ES-I3 (cell line): ENCODE measurements around the gene SANBR.

Experiments used
- H3K36me3 ChIP-seq: 2 replicates; pipeline ENCODE4 v1.6.1; 2013; ENCODE audit warnings: mild to moderate bottlenecking, low read length, control low read depth, moderate library complexity; ENCODE audit not compliant: insufficient read depth
- H3K4me1 ChIP-seq: 2 replicates; pipeline ENCODE4 v1.6.1; 2013; ENCODE audit warnings: mild to moderate bottlenecking, control low read depth, low read length; ENCODE audit not compliant: insufficient read depth
- H3K9ac ChIP-seq: 2 replicates; pipeline ENCODE4 v1.6.1; 2013; ENCODE audit warnings: low read depth, mild to moderate bottlenecking, low read length, moderate library complexity
- H3K9me3 ChIP-seq: 2 replicates; pipeline ENCODE4 v1.6.1; 2013; ENCODE audit warnings: mild to moderate bottlenecking, low read length, moderate library complexity; ENCODE audit not compliant: control insufficient read depth, insufficient read depth

SANBR gene

DNA sequence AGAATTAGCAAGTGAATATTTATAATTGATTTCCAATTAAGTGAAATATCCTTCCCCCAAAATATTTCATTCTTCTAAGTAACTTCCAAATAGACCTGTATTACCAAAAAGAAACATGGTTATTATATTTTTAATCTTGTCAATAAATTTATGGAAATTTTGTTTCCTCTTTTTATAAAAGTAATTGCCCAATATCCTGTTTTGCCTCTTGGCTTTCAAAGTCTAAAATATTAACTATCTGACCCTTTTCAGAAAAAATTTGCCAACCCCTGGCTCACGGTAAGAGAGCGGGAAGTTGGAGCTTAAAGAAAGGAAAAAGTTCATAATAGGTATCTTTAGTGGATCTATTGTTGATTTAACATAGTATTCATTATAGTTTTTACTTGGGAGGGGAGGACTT is 20.4 kb upstream of the SANBR start:
- no peaks in the 10 kb centered on the region for H3K36me3 ChIP-seq

GRCh38 chr2:61045999-61046398 is 19.7 kb upstream of the SANBR start:
- no peak overlapping the region for H3K9ac ChIP-seq
- H3K9me3 ChIP-seq: no peaks in the 10 kb centered on the region
- H3K4me1 ChIP-seq: no peaks in the 10 kb centered on the region
- no peaks in the 10 kb centered on the region for H3K36me3 ChIP-seq

More for the DNA sequence above, 20.4 kb upstream of the SANBR start:
- no peaks in the 10 kb centered on the region for H3K4me1 ChIP-seq
- H3K9me3 ChIP-seq: no peaks in the 10 kb centered on the region
- no peak overlapping the region for H3K9ac ChIP-seq

DNA sequence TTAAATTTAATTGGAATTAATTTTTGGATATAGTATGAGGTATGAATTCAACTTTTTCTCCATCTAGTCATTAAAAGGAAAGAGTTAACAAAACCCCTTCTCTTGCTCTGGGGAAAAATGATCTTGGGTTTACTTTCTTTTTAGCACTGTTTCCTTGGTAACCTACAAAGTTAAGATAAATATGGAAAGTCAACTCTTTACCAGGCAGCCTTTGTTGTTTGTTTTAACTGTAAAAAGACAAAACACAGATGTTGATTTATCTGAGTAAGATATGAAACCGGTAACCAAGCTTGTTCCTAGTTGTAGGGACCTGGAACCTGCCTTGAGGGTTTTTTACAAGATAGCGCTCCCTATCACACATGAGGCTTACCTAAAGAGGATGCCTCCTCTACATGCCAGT is 10.1 kb upstream of the SANBR start:
- Histone ChIP-seq H3K9ac (no peak overlapping the region), H3K4me1 (no peaks in the 10 kb centered on the region), H3K9me3 (no peaks in the 10 kb centered on the region), H3K36me3 (no peaks in the 10 kb centered on the region)

- H3K36me3 ChIP-seq: no peaks in the 10 kb centered on the region
- no peak overlapping the region for H3K9ac ChIP-seq
- no peaks in the 10 kb centered on the region for H3K9me3 ChIP-seq
- no peaks in the 10 kb centered on the region for H3K4me1 ChIP-seq
Observed at GRCh38 chr2:61057562-61057961, 8.1 kb upstream of the SANBR start.

DNA sequence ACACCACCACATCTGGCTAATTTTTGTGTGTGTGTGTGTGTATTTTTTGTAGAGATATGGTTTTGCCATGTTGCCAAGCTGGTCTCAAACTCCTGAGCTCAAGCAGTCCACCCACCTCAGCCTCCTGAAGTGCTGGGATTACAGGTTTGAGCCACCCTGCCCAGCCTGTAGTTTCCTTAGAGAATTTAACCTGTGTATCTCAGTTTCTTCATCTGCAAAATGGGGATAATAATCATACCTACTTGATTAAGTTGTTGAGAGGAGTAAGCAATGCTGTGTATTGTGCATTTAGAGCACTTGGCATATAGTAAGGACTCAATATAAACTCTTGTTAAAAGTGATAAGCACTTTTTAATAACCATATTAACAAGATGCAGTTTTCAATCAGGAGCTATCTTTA is 6.3 kb upstream of the SANBR start:
- no peaks in the 10 kb centered on the region for H3K9me3 ChIP-seq
- H3K9ac ChIP-seq: no peak overlapping the region
- H3K36me3 ChIP-seq: no peaks in the 10 kb centered on the region
- no peaks in the 10 kb centered on the region for H3K4me1 ChIP-seq

DNA sequence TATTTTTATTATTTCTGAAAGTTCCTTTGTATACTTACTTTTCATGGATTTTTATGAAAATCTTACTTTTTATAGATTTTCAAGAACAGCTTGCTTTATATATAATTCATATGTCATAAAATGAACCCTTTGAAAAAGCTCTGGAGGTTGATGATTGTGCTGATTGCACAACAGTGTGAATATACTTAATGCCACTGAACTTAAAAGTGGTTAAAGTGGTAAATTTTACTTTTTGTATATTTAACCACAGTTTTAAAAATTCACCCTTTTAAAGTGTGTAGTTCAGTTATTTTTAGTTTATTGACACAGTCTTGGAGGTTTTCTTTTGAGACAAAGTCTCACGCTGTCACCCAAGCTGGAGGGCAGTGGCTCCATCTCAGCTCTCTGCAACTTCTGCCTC is 8.4 kb downstream of the SANBR start:
- H3K4me1 ChIP-seq: no peaks in the 10 kb centered on the region
- H3K36me3 ChIP-seq: no peaks in the 10 kb centered on the region
- no peak overlapping the region for H3K9ac ChIP-seq
- no peaks in the 10 kb centered on the region for H3K9me3 ChIP-seq

GRCh38 chr2:61085883-61086282 is 20.2 kb downstream of the SANBR start:
- H3K9ac ChIP-seq: no peak overlapping the region
- no peaks in the 10 kb centered on the region for H3K4me1 ChIP-seq
- H3K9me3 ChIP-seq: no peaks in the 10 kb centered on the region
- no peaks in the 10 kb centered on the region for H3K36me3 ChIP-seq

GRCh38 chr2:61089797-61090196 is 24.1 kb downstream of the SANBR start:
- Histone ChIP-seq H3K36me3 (no peaks in the 10 kb centered on the region), H3K9me3 (no peaks in the 10 kb centered on the region), H3K9ac (no peak overlapping the region), H3K4me1 (no peaks in the 10 kb centered on the region)

GRCh38 chr2:61090386-61090921 is 24.8 kb downstream of the SANBR start:
- Histone ChIP-seq H3K36me3 (no peaks in the 10 kb centered on the region), H3K9ac (no peak overlapping the region), H3K9me3 (no peaks in the 10 kb centered on the region), H3K4me1 (no peaks in the 10 kb centered on the region)

GRCh38 chr2:61091485-61091884 is 25.8 kb downstream of the SANBR start:
- H3K36me3 ChIP-seq: no peaks in the 10 kb centered on the region
- H3K4me1 ChIP-seq: no peaks in the 10 kb centered on the region
- no peak overlapping the region for H3K9ac ChIP-seq
- no peaks in the 10 kb centered on the region for H3K9me3 ChIP-seq

DNA sequence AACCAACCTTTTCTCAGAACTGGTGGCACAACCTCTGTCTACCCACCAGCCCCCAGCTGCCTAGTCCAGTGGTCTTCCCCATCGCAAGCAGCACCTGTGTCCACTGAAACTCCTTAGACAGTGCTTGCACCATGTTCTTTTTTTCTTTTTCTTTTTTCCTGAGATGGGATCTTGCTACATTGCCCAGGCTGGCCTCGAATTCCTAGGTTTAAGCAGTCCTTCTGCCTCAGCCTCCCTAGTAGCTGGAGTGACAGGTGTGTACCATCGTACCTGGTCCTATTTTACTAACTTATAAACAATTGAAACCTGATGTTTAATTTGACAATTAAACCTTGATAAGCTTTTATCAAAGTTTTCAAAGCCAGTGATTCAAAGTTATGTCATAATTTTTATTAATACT is 30.8 kb downstream of the SANBR start:
- Histone ChIP-seq H3K36me3 (no peaks in the 10 kb centered on the region), H3K4me1 (no peaks in the 10 kb centered on the region), H3K9me3 (no peaks in the 10 kb centered on the region), H3K9ac (no peak overlapping the region)

DNA sequence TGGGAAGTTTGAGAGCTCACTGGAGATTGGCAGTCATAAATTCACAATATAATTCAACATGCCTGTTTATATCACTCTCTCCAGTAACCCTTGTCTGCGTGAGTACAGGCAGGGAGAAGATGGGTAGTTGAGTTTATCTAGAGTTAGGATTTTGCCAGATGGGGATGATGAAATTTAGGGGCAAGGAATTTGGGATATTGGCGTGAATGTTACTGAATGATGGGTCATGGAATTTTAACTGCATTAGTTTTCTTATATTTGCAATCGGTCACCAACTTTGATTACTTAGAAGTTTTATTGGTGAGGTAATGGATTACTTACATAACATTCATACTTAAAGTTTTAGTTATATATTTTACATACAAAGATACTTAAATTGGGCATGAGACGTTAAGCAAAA is 35.1 kb downstream of the SANBR start:
- Histone ChIP-seq H3K9ac (no peak overlapping the region), H3K4me1 (no peaks in the 10 kb centered on the region), H3K36me3 (no peaks in the 10 kb centered on the region), H3K9me3 (no peaks in the 10 kb centered on the region)

GRCh38 chr2:61109291-61109690 is 43.6 kb downstream of the SANBR start:
- Histone ChIP-seq H3K4me1 (no peaks in the 10 kb centered on the region), H3K36me3 (no peaks in the 10 kb centered on the region), H3K9me3 (peaks cover 9% of the 10 kb centered on the region), H3K9ac (no peak overlapping the region)

- Histone ChIP-seq H3K4me1 (no peaks in the 10 kb centered on the region), H3K9ac (no peak overlapping the region), H3K36me3 (no peaks in the 10 kb centered on the region), H3K9me3 (peaks cover 9% of the 10 kb centered on the region)
Observed at GRCh38 chr2:61111708-61112107, 46.0 kb downstream of the SANBR start.

- Histone ChIP-seq H3K36me3 (no peaks in the 10 kb centered on the region), H3K9me3 (peaks cover 9% of the 10 kb centered on the region), H3K4me1 (no peaks in the 10 kb centered on the region), H3K9ac (no peak overlapping the region)
Observed at GRCh38 chr2:61114147-61114546, 48.5 kb downstream of the SANBR start.
